Right lobe of liver (tissue), 6 donors: ENCODE results near the gene PPP1R1B. TPM values are rescaled to one million over a fixed set of nuclear protein-coding genes. Genes with fewer than 3 reads are reported as not detected.

Source experiments
- ATAC-seq, 4 donors: fragments of 200-7000 bp; cut with Tn5 transposase; one replicate each; pipeline ENCODE4 v1.9.1; 2020; ENCODE audit warnings: mild to moderate bottlenecking in 4 of 4, moderate library complexity in 4 of 4
- DNase-seq, 3 donors: peaks; one replicate each; pipeline ENCODE4 v3.0.0-alpha.2; 2020
- H3K27ac ChIP-seq, 3 donors: fragments of 200-600 bp; one replicate each; pipeline ENCODE4 v1.8.0; 2022
- H3K27me3 ChIP-seq, 2 donors: fragments of 200-600 bp; one replicate each; pipeline ENCODE4 v1.8.0; 2022
- H3K36me3 ChIP-seq, 4 donors: fragments of 200-600 bp; sonication (generic) in 1 of 4; one replicate each; pipeline versions ENCODE4 v1.5.1 to v1.8.0; 2017 to 2022; ENCODE audit warnings: control low read depth in 1 of 4
- H3K4me1 ChIP-seq, 4 donors: fragments of 200-600 bp; sonication (generic) in 1 of 4; one replicate each; pipeline versions ENCODE4 v1.5.1 to v1.8.0; 2017 to 2022; ENCODE audit warnings: control low read depth in 1 of 4
- H3K4me3 ChIP-seq, 3 donors: fragments of 200-600 bp; one replicate each; pipeline ENCODE4 v1.8.0; 2022
- H3K9me3 ChIP-seq, 4 donors: fragments of 200-600 bp; sonication (generic) in 1 of 4; one replicate each; pipeline versions ENCODE4 v1.5.1 to v1.8.0; 2017 to 2022; ENCODE audit warnings: control low read depth in 1 of 4
- POLR2A ChIP-seq: fragments of 450-650 bp; IDR thresholded peaks from one replicate; pipeline ENCODE4 v1.6.1; 2017; ENCODE audit warnings: antibody characterized with exemption, mild to moderate bottlenecking
- WGBS: methylation state at CpG from one replicate; pipeline ENCODE4 v1.1.6; 2018; ENCODE audit warnings: low coverage, low lambda C conversion rate; ENCODE audit not compliant: insufficient coverage; ENCODE audit errors: missing lambda C conversion rate; 5-methylcytosine and 5-hydroxymethylcytosine counted together
- intact Hi-C, 2 donors: fragments of 100-400 bp; cut with DNase I; formaldehyde crosslinking; loops; one replicate each; pipeline versions ENCODE4 v1.11.2 to v1.14.1; 2022
- long read RNA-seq: library from polyadenylated mRNA; unstranded; transcript quantifications from one replicate; pipeline ENCODE4 v2.0.0, GENCODE V29; 2019
- total RNA-seq, 6 experiments: library from RNA; depleted of rRNA in 2 of 6; stranded (reverse); fragments of >200 nt in 2 of 6; fragmentation: NEBNext Ultra II Directional in 3 of 6; extraction: Animal tissue kit (Norgen Biotek cat#: 25700) in 3 of 6; gene quantifications; one replicate each; pipeline versions ENCODE4 v1.1.0 to v1.2.4, GENCODE V29; 2016 to 2023
- TF ChIP-seq, protein P1 (sequence below), 4 donors: fragments of 200-600 bp in 3 of 4; fragments of 450-650 bp in 1 of 4; IDR thresholded peaks; one replicate each; pipeline versions ENCODE4 v1.5.1 to v1.8.0; 2016 to 2022; ENCODE audit warnings: antibody characterized with exemption in 4 of 4, mild to moderate bottlenecking in 2 of 4
- donor health status: DM: no; HTN: yes; CAD: no.
- donor health status: DM: no; HTN: no; CAD: no.
- donor health status: DM: no; HTN: no; CAD: no.
- donor health status: DM: no; HTN: yes; CAD: no.
- donor health status: DM: no; HTN: yes; CAD: no.

The PPP1R1B gene
- total RNA-seq, result under 1 TPM in 1 of 6 experiments, not detected in 5; 0.46 TPM
- long read RNA-seq, result 0 reads

DNA sequence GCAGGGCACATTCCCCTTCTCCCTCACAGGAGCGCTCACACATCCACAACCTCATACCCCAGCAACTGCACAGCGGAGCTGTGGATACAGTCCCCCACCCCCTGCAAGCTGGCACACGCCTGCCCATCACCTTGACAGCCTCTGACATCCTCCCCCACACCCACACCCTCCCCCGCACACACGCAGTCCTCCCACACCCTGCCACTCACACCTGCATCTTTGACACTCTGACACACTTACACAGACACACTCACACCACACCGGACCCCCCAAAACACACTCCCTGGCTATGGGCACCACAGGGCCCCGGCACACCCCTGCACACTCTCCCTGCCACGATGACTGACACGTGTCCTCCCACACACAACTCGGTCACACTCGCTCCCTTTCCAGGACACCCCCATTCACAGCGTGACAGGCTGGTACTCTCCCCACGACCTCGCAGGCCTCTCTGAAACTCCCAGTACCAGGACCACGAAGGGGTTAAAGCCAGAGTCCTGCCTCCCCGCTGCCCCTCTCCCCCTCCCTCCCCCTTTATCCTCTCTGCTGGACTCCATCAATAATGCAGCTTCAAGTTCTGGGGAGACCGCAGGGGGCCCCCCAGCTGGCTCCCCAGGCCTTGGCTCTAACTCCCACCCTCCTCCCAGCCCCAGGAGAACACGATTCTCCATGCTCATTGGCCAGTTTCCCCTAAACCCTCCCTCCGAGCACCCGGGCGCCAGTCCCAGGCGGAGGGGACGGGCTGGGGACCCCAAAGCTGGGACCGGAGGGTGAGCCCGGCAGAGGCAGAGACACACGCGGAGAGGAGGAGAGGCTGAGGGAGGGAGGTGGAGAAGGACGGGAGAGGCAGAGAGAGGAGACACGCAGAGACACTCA lies at the start of gene PPP1R1B:
TSS of gene PPP1R1B (plus strand) at position 782 of the 876 bp plus-strand sequence. CDS start 441 bp downstream, outside the sequence.
- TF ChIP-seq POLR2A, result no peak
- TF ChIP-seq, protein P1, sequence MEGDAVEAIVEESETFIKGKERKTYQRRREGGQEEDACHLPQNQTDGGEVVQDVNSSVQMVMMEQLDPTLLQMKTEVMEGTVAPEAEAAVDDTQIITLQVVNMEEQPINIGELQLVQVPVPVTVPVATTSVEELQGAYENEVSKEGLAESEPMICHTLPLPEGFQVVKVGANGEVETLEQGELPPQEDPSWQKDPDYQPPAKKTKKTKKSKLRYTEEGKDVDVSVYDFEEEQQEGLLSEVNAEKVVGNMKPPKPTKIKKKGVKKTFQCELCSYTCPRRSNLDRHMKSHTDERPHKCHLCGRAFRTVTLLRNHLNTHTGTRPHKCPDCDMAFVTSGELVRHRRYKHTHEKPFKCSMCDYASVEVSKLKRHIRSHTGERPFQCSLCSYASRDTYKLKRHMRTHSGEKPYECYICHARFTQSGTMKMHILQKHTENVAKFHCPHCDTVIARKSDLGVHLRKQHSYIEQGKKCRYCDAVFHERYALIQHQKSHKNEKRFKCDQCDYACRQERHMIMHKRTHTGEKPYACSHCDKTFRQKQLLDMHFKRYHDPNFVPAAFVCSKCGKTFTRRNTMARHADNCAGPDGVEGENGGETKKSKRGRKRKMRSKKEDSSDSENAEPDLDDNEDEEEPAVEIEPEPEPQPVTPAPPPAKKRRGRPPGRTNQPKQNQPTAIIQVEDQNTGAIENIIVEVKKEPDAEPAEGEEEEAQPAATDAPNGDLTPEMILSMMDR (IDR thresholded peaks at IDR 0.05), result no peak
- Histone ChIP-seq H3K4me3 (no peak within 1 kb of the TSS), H3K9me3 (no peaks in the 10 kb centered on the region), H3K4me1 (no peaks in the 10 kb centered on the region), H3K27ac (no peak within 1 kb of the TSS), H3K27me3 (peaks cover 0 to 9% of the 10 kb centered on the region in 2 donors), H3K36me3 (no peaks in the 10 kb centered on the region)
- intact Hi-C loops, result loop anchor here in 1 of 2 donors (10.0 kb wide), 2 partner anchors 48 to 82 kb away; no protein-coding TSS in a partner anchor
- DNase-seq, result no peak
- 17% methylated on average over 29 of the region's 29 CpGs for WGBS
- ATAC-seq, result no peak

DNA sequence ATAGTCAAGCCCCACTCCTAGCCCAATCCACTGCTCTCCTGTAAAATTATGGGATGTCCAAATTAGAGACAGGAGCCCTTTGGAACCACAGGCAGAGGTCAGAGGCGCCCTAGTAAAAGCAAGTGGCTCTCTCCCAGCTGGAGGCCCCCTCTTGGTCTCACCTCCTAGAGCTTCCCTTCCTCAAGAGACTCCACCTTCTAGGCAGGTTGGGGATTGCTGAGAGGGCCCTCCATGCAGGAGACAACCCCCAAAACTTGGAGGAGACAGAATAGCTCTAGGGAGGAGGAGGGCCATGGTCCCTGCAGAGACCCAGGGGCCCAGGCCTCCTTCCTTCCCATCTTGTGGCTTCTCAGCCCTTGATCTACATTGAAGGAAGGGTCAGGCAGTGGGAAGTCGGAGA lies 48.5 kb upstream of the PPP1R1B start:
- TF ChIP-seq, protein P1 (IDR thresholded peaks at IDR 0.05), result no peak
- no peak for TF ChIP-seq POLR2A
- Histone ChIP-seq H3K36me3 (no peaks in the 10 kb centered on the region), H3K27ac (no peak overlapping the region), H3K4me1 (peaks cover 0 to 12% (median 4%) of the 10 kb centered on the region in 4 donors), H3K9me3 (no peaks in the 10 kb centered on the region), H3K27me3 (no peaks in the 10 kb centered on the region), H3K4me3 (no peak overlapping the region)
- ATAC-seq (no peak), DNase-seq (no peak)
- no CpG with 5 or more reads among the region's 2 CpGs for WGBS
- intact Hi-C loops, result no loop called here

DNA sequence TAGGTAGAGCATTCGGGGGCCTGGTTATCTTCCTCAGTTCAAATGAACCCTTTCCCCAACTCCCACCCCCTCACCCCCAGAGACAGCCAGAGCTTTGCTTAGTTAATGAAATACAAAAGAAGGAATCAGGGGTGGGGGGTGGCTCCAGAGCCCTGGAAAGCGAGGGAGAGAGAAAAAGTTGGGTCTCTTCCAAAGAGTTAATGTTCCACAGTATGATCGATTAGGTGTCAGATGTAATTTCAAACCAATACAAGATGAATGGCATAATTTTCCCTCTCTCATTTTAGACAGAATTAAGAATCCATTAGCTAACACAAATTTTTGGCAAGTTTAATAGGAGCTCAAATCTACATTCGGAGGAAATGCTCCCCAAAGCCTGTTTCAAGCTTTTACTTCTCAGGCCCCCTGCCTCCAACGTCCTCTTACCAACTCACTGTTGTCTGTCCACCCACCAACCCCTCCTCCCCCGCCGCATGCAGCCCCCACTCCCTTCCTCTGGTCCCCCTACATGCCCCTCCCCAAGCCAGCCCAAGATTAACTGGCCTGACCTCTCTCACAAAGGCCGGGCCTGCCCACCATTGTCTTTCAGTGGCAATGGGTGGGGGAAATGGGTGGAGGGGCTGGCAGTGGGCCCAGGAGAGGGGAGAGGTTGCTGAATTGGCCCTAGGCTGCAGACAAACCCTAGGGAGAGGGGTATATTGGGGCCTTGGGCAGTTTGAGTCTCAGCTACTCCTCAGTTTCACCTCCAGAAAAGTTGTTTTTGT lies 47.3 kb upstream of the PPP1R1B start:
- peak in 1 of 4 donors; percentile 24 for ATAC-seq
- WGBS, result 32% methylated on average over 8 of the region's 8 CpGs
- peaks cover 0 to 12% (median 2%) of the 10 kb centered on the region in 4 donors for H3K4me1 ChIP-seq
- DNase-seq, result no peak
- H3K27ac ChIP-seq, result no peak overlapping the region
- TF ChIP-seq POLR2A, result no peak
- TF ChIP-seq, protein P1 (IDR thresholded peaks at IDR 0.05), result no peak
- intact Hi-C loops, result no loop called here
- H3K4me3 ChIP-seq, result no peak overlapping the region
- H3K36me3 ChIP-seq, result no peaks in the 10 kb centered on the region
- H3K9me3 ChIP-seq, result no peaks in the 10 kb centered on the region
- H3K27me3 ChIP-seq, result no peaks in the 10 kb centered on the region

DNA sequence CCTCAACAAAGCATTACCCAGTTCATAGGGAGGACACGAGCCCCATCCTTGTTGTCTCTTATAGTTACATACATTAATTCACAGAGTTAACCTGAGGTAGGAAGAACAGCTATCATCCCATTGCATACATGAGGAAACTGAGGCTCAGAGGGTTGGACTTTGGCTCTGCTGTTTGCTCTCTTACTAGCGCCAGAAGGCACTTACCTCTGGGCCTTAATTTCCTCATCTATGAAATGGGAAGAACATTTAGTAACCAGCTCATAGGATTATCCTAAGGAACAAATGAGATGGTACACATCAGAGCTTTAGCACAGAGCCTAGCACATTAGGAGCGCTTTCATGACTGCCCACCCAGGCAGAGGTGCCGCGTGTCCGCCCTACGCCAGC lies 46.7 kb upstream of the PPP1R1B start:
- ATAC-seq, result no peak

More for the DNA sequence above, 46.7 kb upstream of the PPP1R1B start:
- 72% methylated on average over 3 of the region's 7 CpGs for WGBS
- H3K4me3 ChIP-seq, result no peak overlapping the region
- H3K36me3 ChIP-seq, result no peaks in the 10 kb centered on the region
- no peaks in the 10 kb centered on the region for H3K27me3 ChIP-seq
- H3K27ac ChIP-seq, result no peak overlapping the region
- H3K9me3 ChIP-seq, result no peaks in the 10 kb centered on the region
- no peak for TF ChIP-seq POLR2A
- TF ChIP-seq, protein P1 (IDR thresholded peaks at IDR 0.05), result no peak
- intact Hi-C loops, result no loop called here
- H3K4me1 ChIP-seq, result peaks cover 0 to 12% (median 2%) of the 10 kb centered on the region in 4 donors
- no peak for DNase-seq
